Heart right ventricle (tissue), 16 donors: ENCODE results near the gene SETD1A. TPM values are rescaled to one million over a fixed set of nuclear protein-coding genes. Genes with fewer than 3 reads are reported as not detected.

Experiments used
- ATAC-seq, 8 donors: fragments of 200-7000 bp; cut with Tn5 transposase; one replicate each; pipeline ENCODE4 v1.9.1; 2020; ENCODE audit warnings: mild to moderate bottlenecking in 8 of 8, moderate library complexity in 8 of 8, moderate number of reproducible peaks in 1 of 8
- DNase-seq, 2 donors: peaks; one replicate each; pipeline ENCODE4 v3.0.0-alpha.2; 2020
- H3K27ac ChIP-seq, 10 donors: fragments of 200-600 bp; sonication (generic) in 2 of 10; one replicate each; pipeline versions ENCODE4 v1.5.0 to v1.8.0; 2020 to 2022; ENCODE audit warnings: mild to moderate bottlenecking in 3 of 10
- H3K27me3 ChIP-seq, 7 donors: fragments of 200-600 bp; one replicate each; pipeline ENCODE4 v1.8.0; 2021 to 2022; ENCODE audit warnings: mild to moderate bottlenecking in 2 of 7
- H3K36me3 ChIP-seq, 9 donors: fragments of 200-600 bp; sonication (generic) in 1 of 9; one replicate each; pipeline versions ENCODE4 v1.5.0 to v1.8.0; 2020 to 2022; ENCODE audit warnings: mild to moderate bottlenecking in 2 of 9
- H3K4me1 ChIP-seq, 9 donors: fragments of 200-600 bp; sonication (generic) in 1 of 9; one replicate each; pipeline versions ENCODE4 v1.5.0 to v1.8.0; 2020 to 2022; ENCODE audit warnings: mild to moderate bottlenecking in 4 of 9
- H3K4me3 ChIP-seq, 10 donors: fragments of 200-600 bp; sonication (generic) in 2 of 10; one replicate each; pipeline versions ENCODE4 v1.5.0 to v1.8.0; 2020 to 2022; ENCODE audit warnings: mild to moderate bottlenecking in 7 of 10, moderate library complexity in 2 of 10
- H3K9me3 ChIP-seq, 11 donors: fragments of 200-600 bp in 10 of 11; sonication (generic) in 2 of 11; one replicate each; pipeline versions ENCODE4 v1.5.0 to v1.8.0; 2013 to 2022; ENCODE audit warnings: mild to moderate bottlenecking in 2 of 11, control low read depth in 1 of 11, moderate library complexity in 1 of 11
- CTCF ChIP-seq, 9 donors: fragments of 200-600 bp; sonication (generic) in 2 of 9; IDR thresholded peaks; one replicate each; pipeline versions ENCODE4 v1.5.0 to v1.8.0; 2021 to 2022; ENCODE audit warnings: antibody characterized with exemption in 9 of 9, mild to moderate bottlenecking in 5 of 9, moderate library complexity in 1 of 9
- WGBS, 2 donors: extraction: QIAGEN DNeasy Blood & Tissue Kit; methylation state at CpG; one replicate each; pipeline ENCODE4 v1.1.7; 2013; ENCODE audit warnings: inconsistent platforms in 1 of 2; 5-methylcytosine and 5-hydroxymethylcytosine counted together
- intact Hi-C, 10 donors: fragments of 100-400 bp; cut with DNase I; formaldehyde crosslinking; loops; one replicate each; pipeline versions ENCODE4 v1.11.1 to v1.14.2; 2022
- polyA plus RNA-seq, 2 donors: library from polyadenylated mRNA; stranded (reverse); fragments of 200-250 nt; gene quantifications; one replicate each; pipeline ENCODE4 v1.2.3, GENCODE V29; 2013
- total RNA-seq, 10 donors: library from RNA; stranded (reverse); fragmentation: NEBNext Ultra II Directional in 3 of 10; extraction: Animal tissue kit (Norgen Biotek cat#: 25700) in 3 of 10; gene quantifications; one replicate each; pipeline versions ENCODE4 v1.2.1 to v1.2.4, GENCODE V29; 2021 to 2023
- donor health status: Arrhythmogenic right ventricular cardiomyopathy.
- donor health status: ischemic (EF 13 %, LVEDD 7.1; RV severe dilation, severe dysfunction).
- donor health status: healthy with polysubstance abuse.
- donor health status: DM: no; HTN: yes; CAD: no.
- donor health status: DM: no; HTN: no; CAD: no.
- donor health status: ischemic (EF 25% LVEDD 6.9; RV normal size, moderate dysfunction).
- donor health status: ischemic (EF 25% LVEDD 5.7; RV mildly dilated, moderate dysfunction).
- donor health status: healthy.
- donor health status: DM: yes; HTN: yes; CAD: no.
- donor health status: Ischemic cardiomyopathy.
- donor health status: ischemic (EF 35%, LVEDD 5.7; RV mildly dilated, moderate dysfunction).
- donor health status: nonischemic (EF 11% LVEDD 7.7; RV severe dilation, severe dysfunction).
- donor health status: DM: yes; HTN: yes; CAD: no.
- donor health status: PGD.
- donor health status: ischemic (EF 29% LVEDD 5.4; RV normal size, mild dysfunction).
- donor health status: nonischemic (EF 23%, LVEDD 6.1; RV moderate dilation, normal function).

The SETD1A gene
- total and polyA plus RNA-seq, 12 donors = 5.8 to 11.4 (median 9.2) TPM

- no peak for TF ChIP-seq CTCF (IDR thresholded peaks at IDR 0.05)
- Histone ChIP-seq H3K9me3 (no peaks in the 10 kb centered on the region), H3K27ac (no peak overlapping the region), H3K4me3 (no peak overlapping the region), H3K27me3 (no peaks in the 10 kb centered on the region), H3K36me3 (no peaks in the 10 kb centered on the region), H3K4me1 (peaks cover 0 to 13% (median 4%) of the 10 kb centered on the region in 9 donors)
- ATAC-seq (no peak), DNase-seq (no peak)
- 86 to 100% methylated on average over 1 of the region's 1 CpG for WGBS, 2 donors
- intact Hi-C loops = loop anchor here in 1 of 10 donors (5.0 kb wide), 1 partner anchor 71 kb away; no protein-coding TSS in a partner anchor
These were observed 38.9 kb upstream of the SETD1A start for GRCh38 chr16:30918614-30919013.

- 55 to 69% methylated on average over 2 of the region's 2 CpGs for WGBS, 2 donors
- TF ChIP-seq CTCF (IDR thresholded peaks at IDR 0.05) = no peak
- Histone ChIP-seq H3K4me3 (no peak overlapping the region), H3K4me1 (peaks cover 0 to 24% (median 16%) of the 10 kb centered on the region in 9 donors), H3K36me3 (peaks cover 0 to 5% (median 0%) of the 10 kb centered on the region in 9 donors), H3K27me3 (no peaks in the 10 kb centered on the region), H3K27ac (peak overlapping the region in 3 of 10 donors; percentile 87 to 97 (median 94)), H3K9me3 (no peaks in the 10 kb centered on the region)
- ATAC-seq = no peak
- intact Hi-C loops = loop anchor here in 9 of 10 donors (1.0 to 5.0 kb wide), 5 partner anchors 74 to 79 kb away; no protein-coding TSS in a partner anchor
- DNase-seq = no peak
These were observed 36.7 kb upstream of the SETD1A start for GRCh38 chr16:30920891-30921290.

- H3K4me3 ChIP-seq = peak overlapping the region in 9 of 10 donors; percentile 44 to 89 (median 67)
- H3K27me3 ChIP-seq = no peaks in the 10 kb centered on the region
- DNase-seq (no peak), ATAC-seq (no peak)
- H3K4me1 ChIP-seq = peaks cover 0 to 24% (median 16%) of the 10 kb centered on the region in 9 donors
- WGBS, 2 donors = 27 to 30% methylated on average over 6 of the region's 6 CpGs
- intact Hi-C loops = loop anchor here in 9 of 10 donors (1.0 to 5.0 kb wide), 5 partner anchors 74 to 79 kb away; no protein-coding TSS in a partner anchor
- peak overlapping the region; percentile 80 to 97 (median 94) for H3K27ac ChIP-seq
- no peaks in the 10 kb centered on the region for H3K9me3 ChIP-seq
- peaks cover 0 to 10% (median 0%) of the 10 kb centered on the region in 9 donors for H3K36me3 ChIP-seq
- TF ChIP-seq CTCF (IDR thresholded peaks at IDR 0.05) = peak in 1 of 9 donors; percentile 64
These were observed 36.2 kb upstream of the SETD1A start for GRCh38 chr16:30921459-30921747.

GRCh38 chr16:30921748-30922419 is 35.7 kb upstream of the SETD1A start:
- Histone ChIP-seq H3K36me3 (peaks cover 0 to 14% (median 0%) of the 10 kb centered on the region in 9 donors), H3K4me3 (peak overlapping the region; percentile 27 to 89 (median 66)), H3K9me3 (no peaks in the 10 kb centered on the region), H3K4me1 (peaks cover 0 to 24% (median 16%) of the 10 kb centered on the region in 9 donors), H3K27ac (peak overlapping the region; percentile 80 to 97 (median 94)), H3K27me3 (no peaks in the 10 kb centered on the region)
- 1% methylated on average over 37 of the region's 37 CpGs for WGBS, 2 donors
- ATAC-seq (peak; percentile 7 to 49 (median 24)), DNase-seq (peak; percentile 86 to 92)
- peak; percentile 2 to 96 (median 89) for TF ChIP-seq CTCF (IDR thresholded peaks at IDR 0.05)
- intact Hi-C loops = loop anchor here in 9 of 10 donors (1.0 to 5.0 kb wide), 9 partner anchors 25 to 263 kb away; partner anchors contain the start of genes BCL7C (in 1 of the 9), CTF1 (in 1 of the 9) and FBRS (in 1 of the 9)
